HG03196 (cell line): ENCODE results near the gene GLT1D1.
A peak's percentile ranks its signal among the peaks of the same experiment; 100 is the strongest.
"Not testable (repeated sequence)": the region's sequence is repeated elsewhere in the genome, so short reads cannot be mapped to it uniquely, and the experiment has no call there.

Source experiments
- ATAC-seq: cut with Tn5 transposase; IDR thresholded peaks from one replicate; pipeline ENCODE4 v1.9.1; 2021; ENCODE audit not compliant: unreplicated experiment

Gene GLT1D1

DNA sequence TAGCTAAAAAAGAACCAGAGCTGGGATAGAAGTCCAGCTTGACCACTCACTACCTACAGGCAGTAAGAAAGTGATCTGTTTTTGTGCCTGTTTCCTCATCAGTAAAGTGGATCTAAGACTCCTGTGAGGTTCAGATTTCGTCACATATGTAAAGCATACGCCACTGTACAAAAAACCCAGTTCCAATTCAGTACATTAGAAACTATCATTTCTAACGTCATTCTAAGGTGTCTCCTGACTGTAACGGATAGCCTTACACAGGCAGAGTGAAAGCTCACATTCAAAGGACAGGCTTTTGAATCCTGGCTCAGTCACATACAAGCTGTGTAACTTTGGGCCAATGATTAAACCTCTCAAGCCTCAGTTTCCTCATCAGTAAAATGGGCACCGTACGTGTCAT is 33.0 kb upstream of the GLT1D1 start:
- no peak for ATAC-seq

DNA sequence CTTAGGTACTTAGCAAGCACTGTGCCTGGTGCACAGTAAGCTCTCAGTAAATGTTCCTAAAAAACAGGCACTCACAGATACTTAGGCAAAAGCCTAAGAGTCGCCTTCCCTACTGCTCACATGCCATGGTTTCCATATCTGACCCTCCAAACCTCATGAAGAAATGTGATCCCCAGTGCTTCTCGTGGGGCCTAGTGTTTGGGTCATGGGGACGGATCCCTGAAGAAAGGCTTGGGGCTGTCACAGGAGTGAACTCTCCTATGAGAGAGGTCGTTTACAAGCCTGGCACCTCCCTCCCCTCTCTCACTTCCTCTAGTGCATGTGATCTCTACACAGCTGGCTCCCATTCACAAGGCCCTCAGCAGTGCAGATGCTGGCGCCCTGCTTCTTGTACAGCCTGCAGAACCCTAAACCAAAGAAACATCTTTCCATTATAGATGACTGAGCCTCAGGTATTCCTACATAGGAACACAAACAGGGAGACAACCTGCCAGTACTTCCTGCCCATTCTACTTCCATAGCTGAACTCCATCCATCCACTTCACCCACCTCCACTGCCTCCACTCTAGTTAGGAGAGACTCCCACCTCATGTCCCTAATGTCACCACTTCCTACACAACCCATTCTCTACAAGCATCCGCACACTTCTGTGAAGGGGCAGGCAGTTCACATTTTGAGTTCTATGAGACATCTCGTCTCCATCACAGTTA is 32.4 kb upstream of the GLT1D1 start:
- peak; percentile 49 for ATAC-seq

DNA sequence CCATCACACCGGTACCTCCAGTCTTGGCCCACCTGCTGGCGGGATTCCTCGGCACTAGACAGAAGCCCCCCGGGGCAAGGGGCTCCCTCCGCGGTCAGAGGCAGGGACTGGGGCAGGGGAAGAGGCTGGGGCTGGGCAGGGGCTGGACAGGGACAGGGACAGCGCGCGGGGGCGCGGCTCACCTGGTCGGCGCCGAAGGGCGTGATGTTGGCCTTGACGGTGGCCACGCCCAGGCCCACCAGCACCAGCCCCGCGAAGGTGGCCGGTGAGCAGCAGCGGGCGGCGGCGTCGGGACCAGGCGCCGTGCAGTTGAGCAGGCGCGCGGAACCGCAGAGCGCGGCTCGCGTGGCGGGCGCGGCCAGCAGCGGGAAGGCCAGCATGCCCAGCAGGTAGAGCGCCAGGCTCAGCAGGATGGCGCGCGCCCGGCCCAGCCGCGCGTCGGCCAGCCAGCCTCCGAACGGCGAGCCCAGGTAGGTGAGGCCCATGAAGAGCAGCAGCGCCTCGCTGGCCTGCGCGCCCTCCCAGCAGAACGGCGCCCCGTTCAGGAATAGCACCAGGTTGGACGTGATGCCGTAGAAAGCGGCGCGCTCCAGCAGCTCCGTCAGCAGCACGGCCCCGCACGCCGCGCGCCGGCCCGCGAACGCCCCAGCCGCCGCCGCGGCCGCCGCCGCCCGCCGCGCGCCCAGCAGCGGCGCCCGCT is 29.9 kb upstream of the GLT1D1 start:
- ATAC-seq = peak; percentile 9

DNA sequence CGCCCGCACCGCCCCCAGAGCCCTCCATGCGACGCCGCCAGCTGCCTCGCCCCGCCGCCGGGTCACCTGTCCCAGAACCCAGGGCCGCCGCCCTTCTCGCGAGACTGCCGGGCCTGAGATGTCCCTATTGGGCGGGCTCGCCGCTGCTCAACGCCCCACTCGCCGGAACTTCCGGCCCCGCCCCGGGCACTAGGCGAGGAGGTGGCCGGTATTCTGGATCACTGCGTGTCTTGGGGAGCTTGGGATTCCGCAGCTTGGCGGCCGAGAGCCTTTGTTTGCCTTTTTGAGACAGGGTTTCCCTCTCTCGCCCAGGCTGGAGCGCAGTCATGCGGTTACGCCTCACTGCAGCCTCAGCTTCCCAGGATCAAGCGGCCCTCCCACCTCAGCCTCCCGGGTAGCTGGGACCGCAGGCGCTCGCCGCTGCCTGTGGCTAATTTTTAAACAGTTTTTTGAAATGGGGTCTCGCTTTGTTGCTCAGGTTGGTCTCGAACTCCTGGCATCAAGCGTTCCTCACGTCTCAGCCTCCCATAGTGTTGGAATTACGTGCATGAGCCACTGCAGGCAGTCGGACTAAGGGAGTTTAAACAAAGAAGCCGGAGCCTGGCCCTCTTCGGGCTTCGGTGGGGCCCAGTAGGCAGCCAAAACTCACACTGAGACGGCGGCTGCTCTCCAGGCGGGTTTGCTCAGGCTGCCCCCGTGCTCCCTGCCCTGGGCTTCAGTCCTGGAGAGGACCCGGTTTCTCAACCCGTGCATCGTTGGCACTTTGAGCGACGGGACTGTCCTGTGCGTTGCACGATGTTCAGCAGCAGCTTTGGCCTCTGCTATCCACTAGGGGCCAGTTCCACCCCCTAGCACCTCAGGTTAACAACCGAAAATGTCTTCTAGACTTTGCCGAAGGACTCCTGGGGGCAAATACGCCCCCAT is 29.1 kb upstream of the GLT1D1 start, which contains the start of gene SLC15A4:
Gene SLC15A4, minus strand, starts transcription at position 43 of the 924 bp plus-strand sequence. Its CDS starts 15 bp downstream, at position 28.
- ATAC-seq = peak; percentile 78

DNA sequence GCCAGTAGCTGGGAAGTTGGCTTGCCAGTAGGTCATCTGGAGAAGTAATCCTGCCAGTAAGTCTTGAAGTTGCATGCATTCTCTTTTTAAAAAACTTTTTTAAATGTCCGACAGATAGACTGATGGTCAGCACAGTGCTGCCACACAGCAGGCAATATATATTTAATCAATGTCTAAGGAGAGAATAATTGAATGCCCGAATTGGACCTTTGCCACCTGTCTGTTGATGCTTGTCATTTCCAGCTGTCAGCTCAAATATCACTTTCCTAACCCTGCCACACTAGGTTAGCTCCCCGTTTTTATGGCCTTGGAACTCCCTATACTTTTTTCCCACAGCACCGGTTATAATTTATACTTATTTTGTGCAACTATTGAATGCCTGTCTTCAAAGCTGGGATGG is 27.4 kb upstream of the GLT1D1 start:
- ATAC-seq = no peak

DNA sequence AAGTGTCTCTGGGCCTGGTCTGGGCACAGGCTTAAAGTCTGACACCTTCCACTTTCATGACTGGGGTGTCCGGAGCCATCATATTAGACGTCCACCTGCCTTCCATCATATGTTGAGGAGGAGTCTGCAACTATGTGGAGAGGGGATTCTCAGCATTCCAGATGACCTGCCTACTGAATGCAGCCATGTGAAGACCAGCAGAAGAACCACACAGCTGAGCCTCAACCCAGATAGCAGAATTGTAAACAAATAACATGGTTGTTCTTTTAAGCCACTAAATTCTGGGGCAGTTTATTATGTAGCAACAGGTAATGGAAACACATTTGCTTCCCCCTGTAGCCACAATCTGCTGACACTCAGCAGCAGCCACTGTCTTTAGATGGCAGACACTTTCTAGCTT is 25.6 kb upstream of the GLT1D1 start:
- no peak for ATAC-seq

DNA sequence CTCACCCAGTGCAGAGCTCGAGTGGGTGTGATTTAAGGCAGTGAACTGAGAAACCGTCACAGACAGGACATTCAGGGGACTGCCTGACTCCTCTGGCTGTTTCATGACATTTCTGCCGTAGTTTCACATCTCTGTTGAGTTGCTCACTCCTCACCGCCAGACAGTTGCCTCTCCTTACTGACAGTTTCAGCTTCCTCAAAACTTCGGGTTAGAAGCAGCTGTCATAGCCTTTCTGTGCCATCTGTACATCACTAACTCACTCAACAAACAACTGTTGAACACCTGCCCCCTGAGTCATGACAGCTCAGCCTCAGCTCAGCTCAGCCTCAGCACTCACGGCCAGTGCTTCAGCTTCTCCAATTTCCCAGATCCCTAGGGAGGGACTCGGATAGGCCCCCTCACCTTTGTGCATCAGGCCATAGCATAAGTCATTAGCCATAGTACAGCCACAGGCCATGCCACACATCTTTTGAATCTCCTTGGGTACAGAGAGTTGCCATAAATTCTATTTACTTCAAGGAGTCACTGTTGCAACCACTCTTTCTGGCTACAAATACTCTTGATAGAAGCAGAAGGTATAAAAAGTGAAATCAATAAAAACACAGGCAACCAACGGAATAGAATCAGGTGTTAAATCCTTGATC is 23.3 kb upstream of the GLT1D1 start:
- peak; percentile 91 for ATAC-seq

DNA sequence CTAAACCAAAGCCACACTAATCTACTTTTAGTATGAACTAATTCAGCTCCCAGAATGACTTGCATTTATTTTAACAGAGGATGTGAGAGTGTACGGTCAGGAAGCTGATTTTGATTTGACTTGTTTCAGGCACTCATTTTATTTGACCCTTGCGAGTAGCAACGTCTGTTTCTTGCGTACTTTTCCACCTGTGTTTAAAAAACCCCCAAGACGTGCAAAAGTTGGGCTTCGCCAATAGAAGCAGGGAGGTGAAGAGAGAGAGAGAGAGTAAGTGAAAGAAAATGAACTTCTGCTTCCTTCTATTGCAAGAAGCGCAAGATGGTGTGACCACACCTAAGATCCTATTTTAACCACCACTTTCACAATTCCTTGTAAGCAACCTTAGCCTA is 22.8 kb upstream of the GLT1D1 start:
- ATAC-seq = peak; percentile 48

DNA sequence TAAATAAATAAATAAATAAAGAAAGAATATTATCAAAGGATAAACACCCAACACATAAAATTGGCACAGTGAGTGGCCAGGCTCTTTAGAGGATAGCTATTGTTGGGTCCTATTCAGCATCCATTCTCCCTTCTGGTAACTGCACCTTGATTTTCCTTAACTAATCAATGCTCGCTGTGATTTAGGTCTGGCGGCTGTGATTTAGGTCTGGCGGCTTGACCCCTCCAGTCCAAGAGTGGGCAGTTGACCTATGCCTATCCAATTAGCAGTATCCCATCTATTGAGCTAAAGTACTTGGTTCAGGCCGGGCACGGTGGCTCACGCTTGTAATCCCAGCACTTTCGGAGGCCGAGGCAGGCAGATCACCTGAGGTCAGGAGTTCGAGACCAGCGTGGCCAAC is 19.9 kb upstream of the GLT1D1 start:
- ATAC-seq = no peak

DNA sequence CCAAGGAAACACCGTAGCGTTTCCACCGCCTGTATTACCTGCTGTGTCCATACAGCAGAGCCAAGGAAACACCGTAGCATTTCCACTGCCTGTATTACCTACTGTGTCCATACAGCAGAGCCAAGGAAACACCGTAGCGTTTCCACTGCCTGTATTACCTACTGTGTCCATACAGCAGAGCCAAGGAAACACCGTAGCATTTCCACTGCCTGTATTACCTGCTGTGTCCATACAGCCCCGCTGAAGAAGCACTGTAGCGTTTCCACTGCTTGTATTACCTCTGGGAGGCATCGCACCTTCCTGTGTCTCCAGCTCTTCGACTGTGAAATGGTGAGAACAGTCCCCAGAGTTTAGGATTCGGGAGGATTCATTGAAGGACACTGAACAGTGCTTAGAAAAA is 13.4 kb upstream of the GLT1D1 start:
- not testable (repeated sequence) for ATAC-seq

DNA sequence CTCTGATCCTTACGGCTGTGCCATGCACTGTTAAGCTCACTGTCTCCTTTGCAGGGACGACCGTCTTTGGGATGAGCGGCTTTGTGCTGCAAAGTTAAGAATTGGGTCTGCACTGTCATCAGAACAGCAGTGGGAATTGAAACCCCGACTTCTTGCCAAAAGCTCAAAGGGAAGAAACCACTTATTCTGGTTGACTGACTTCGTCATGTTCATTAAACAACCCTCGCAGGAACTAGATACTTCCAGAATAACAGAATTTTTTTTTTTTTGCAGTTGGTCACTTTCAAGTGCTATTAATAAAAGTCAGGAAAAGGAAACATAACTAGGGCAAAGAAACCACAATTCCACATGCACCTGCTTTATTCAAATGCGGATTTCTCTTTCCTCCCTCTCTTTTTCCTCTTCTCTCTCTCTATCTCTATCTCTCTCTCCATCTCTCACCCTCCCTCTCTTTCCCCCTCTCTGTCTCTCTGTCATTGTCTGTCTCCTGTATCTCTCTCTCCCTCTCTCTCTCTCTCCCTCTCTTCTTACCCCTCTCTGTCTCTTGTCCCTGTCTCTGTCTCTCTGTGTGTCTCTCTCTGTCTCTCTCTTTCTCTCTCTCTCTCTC is 12.3 kb upstream of the GLT1D1 start:
- ATAC-seq = peak; percentile 84

DNA sequence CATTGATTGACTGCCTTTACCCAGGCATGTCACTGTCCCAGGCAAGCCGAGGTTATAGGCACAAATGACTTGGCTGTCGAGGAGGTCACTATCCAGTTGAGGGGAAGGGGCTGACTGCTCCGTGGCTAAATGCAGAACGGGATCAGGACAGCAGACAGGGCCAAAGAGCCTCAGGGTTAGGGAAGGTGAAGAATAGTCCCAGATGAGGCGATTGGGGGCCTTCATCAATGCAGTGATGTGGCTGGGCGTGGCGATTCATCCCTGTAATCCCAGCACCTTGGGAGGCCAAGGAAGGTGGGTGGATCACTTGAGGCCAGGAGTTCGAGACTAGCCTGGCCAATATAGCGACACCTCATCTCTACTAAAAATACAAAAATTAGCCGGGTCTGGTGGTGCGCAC is 10.7 kb upstream of the GLT1D1 start:
- no peak for ATAC-seq

DNA sequence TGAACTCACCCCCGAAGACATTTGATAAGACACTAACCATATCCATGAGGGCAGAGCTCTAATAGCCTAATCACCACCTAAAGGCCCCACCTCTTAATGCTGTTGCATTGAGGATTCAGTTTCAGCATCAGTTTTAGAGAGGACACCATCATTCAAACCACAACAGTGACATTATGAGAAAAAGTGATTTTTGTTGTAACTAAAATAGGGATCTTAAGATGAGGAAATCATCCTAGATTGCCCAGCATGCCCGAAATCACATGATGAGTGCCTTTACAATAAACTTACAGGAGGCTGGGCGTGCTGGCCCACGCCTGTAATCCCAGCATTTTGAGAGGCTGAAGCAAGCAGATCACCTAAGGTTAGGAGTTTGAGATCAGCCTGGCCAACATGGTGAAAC is 9.7 kb upstream of the GLT1D1 start:
- no peak for ATAC-seq

DNA sequence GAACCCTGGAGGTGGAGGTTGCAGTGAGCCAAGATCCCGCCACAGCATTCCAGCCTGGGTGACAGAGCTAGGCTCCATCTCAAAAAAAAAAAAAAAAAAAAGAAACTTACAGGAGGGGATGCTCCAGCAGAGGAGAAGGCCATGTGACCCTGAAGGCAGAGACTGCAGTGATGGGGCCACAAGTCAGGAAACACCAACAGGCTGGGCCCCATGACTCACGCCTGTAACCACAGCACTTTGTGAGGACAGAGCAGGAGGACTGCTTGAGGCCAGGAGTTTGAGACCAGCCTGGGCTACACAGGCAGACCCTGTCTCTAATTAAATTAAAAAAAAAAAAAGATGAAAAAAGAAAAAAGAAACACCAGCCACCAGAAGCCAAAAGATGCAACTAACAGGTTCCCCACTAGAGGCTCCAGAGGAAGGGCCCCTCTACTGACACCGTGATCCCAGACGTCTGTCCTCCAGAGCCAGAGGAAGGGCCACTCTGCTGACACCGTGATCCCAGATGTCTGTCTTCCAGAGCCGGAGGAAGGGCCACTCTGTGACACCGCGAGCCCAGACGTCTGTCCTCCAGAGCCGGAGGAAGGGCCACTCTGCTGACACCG is 9.1 kb upstream of the GLT1D1 start:
- ATAC-seq = peak; percentile 65

DNA sequence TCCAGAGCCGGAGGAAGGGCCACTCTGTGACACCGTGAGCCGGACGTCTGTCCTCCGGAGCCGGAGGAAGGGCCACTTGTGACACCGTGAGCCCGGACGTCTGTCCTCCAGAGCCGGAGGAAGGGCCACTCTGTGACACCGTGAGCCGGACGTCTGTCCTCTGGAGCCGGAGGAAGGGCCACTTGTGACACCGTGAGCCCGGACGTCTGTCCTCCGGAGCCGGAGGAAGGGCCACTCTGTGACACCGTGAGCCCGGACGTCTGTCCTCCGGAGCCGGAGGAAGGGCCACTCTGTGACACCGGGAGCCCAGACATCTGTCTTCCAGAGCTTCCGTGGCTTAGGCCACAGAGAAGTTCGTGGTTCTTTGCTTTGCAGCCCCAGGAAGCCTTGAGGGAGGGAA is 6.6 kb upstream of the GLT1D1 start:
- not testable (repeated sequence) for ATAC-seq

DNA sequence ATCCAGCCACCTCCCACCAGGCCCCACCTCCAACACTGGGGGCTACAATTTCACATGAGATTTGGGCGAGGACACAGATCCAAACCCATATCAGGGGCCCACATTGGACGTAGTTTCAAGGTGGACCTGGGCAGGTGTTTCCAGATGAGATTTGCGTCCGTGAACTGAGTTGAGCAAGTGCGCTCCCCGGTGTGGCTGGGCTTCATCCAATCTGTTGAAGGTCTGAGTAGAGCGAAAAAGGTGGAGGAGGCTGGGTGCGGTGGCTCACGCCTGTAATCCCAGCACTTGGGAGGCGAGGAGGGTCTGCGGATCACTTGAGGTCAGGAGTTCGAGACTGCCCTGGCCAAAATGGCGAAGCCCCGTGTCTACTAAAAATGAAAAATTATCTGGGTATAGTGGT is 4.9 kb upstream of the GLT1D1 start:
- no peak for ATAC-seq

DNA sequence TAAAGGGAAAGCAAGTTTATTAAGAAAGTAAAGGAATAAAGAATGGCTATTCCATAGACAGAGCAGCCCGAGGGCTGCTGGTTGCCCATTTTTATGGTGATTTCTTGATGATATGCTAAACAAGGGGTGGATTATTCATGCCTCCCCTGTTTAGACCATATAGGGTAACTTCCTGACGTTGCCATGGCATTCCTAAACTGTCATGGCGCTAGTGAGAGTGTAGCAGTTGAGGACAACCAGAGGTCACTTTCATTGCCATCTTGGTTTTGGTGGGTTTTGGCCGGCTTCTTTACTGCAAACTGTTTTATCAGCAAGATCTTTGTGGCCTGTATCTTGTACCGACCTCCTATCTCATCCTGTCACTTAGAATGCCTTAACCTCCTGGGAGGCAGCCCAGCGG is 3.5 kb upstream of the GLT1D1 start:
- not testable (repeated sequence) for ATAC-seq

DNA sequence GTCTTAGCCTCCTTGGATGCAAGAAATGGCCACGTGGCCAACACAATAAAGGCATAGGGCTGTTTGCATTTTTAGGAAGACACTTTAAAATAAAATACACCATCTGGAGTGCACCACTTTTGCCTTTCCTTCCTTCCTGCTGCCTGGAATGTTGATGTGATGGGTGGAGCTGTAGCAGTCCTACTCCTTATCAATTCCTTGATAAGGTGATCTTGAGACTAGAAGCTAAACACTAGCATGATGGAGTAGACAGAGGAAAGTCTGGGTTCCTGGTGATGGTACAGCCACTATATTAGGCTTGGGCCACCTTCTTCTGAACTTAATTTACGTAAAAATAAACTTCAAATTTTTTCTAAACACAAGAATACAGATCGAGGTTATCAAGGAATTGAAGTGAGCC is 2.9 kb upstream of the GLT1D1 start:
- no peak for ATAC-seq

DNA sequence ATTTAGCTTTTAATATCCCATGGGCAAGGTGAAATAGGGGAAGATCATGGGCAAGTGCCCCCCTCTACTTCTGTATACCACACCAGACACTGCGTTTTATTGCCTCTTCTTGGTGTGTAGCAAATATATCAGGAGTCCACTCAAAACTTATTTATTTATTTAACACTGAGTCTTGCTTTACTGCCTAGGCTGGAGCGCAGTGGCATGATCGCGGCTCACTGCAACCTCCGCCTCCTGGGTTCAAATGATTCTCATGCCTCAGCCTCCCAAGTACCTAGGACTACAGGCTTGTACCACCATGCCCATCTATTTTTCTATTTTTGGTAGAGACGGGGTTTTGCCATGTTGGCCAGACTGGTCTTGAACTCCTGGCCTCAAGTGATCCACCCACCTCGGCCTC is 1.8 kb upstream of the GLT1D1 start:
- ATAC-seq = not testable (repeated sequence)

DNA sequence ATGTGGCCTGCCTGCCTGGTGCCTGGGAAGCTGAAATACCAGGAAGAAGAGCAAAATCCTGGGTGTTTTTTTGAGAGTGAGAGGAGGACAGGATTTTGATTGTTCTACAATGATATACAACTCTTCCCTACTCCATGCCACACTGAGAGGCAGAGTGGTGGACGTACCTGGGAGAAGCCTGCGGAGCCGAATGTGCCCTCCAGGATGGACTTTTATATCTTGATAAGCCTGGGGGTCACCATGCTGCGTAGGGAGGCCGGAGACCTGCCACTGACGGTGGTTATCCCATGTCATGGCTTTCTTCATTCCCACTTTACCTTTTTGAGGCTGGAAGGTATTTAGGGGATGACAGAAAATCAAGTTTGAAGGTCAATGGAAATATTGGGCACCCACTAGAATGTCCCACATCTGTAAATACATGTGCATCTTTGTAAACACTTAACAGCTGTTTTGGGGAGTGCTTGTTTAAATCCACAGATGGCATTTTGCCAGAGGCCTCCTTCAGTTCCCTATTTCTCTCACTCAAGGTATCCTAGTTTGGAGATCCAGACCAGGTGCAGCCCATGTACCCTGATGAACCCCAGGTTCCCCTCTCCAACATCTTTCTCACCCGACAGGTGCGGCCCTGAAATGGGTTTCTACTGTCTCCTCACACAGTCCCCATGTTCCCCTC is 1.1 kb upstream of the GLT1D1 start:
- no peak for ATAC-seq
